SIG-M5 treated with dmso at 0.1 percent for 504 hours (cell line): ENCODE measurements around the gene LMOD2.

Experiments
- DNase-seq: peaks from one replicate; lab custom pipeline; 2025; ENCODE audit not compliant: unreplicated experiment; lab: John Stamatoyannopoulos, UW

LMOD2 gene

DNA sequence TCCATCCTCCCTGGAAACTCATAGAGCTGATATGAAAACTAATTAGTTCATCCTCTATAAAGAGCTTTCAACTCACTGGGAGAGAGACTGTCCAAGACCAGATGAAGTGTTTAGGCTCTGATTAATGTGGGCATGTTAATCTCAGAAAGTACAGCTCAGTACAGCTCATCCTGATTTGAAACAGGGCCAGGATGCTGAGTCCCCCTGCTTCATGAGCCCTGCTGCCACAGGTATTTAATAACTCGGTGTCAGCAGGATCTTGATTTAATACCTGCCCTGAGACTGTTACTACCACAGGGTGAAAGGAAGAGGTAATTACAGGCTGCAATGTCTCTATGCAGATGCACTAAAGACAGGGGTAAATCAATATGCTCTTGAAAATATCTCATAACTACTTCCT lies 10.8 kb downstream of the LMOD2 start:
- DNase-seq, result no peak

- DNase-seq, result no peak
Observed at GRCh38 chr7:123669485-123669884, 13.8 kb downstream of the LMOD2 start.

DNA sequence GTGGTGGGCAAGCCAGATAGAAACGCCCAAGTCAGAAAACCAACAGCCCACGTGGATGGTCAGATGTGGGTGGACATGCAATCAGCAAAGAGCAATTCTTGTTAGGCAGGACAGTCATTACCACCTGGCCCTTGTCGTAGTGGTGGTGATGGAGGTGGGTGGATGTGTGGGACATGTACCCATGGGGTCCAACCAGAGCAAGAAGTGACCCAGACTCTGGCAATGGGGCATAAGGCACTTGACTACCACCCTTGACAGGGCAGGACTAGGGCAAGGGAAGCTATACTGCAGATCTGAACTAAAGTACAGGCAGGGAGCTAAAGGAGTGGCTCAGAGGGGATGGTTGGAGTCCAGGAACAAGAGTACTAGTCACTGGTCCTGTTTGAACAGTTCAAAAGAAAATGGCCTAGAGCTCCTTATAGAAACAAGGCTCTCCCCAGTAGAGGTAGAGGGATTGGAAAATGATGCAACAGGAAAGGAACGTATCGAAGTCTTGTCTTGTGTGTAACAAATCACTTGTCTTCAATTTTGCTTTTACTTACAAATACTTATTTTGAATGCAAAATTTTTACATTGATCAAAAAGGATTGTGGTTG lies 17.6 kb downstream of the LMOD2 start:
- DNase-seq, result no peak

GRCh38 chr7:123673752-123674398 lies 18.2 kb downstream of the LMOD2 start:
- no peak for DNase-seq

GRCh38 chr7:123674399-123675180 lies 18.9 kb downstream of the LMOD2 start:
- no peak for DNase-seq

DNA sequence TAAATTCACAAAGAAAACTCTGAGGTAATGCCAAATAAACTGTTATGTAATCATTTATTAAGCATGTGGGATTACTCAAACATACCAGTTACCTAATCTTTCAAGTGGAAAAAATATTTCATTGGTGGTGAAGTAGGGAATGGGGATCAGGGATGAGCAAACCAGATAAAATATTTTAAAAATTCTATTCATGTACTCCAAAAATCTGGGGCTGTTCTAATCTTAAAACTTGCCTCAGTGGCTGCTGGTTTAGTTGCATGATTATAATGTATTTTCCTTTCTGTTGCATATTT lies 19.5 kb downstream of the LMOD2 start:
- DNase-seq, result no peak

- no peak for DNase-seq
Observed at GRCh38 chr7:123677061-123677715, 21.5 kb downstream of the LMOD2 start.

DNA sequence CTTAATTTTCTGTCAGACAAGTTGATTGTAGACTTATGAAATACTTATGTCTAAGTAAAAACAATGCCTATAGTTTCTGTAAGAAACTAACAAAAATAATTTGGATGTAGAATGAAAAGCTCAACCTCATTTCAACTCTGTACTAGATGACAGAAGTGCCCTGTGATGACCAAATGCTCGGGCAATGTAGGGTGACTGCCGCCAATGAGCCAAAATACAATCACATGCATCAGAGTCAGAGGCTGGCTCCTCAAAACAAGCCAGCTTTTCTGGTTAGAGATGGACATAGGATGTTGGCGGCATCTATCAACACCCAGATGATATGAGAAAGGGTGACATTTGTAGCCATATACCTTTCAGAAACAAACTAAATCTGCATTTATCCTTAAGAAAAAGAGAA lies 23.9 kb downstream of the LMOD2 start:
- no peak for DNase-seq

DNA sequence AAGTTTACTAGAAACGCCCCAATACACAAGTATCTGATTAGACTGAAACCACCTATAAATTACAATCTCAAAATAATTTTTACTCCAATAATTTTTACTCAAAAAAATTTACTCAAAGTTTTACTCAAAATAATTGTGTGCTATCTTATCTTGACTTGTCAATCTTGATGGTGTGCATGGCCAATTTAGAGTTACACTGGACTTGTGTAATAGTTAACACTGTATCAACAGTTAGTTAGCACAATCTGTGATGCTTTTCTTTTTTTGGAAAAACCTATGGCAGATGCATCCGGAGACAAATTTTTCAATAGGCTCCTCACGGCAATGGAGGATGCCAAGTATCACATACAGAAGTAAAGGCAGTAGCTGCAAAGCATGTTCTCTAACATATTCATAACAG lies 24.9 kb downstream of the LMOD2 start:
- DNase-seq, result no peak

DNA sequence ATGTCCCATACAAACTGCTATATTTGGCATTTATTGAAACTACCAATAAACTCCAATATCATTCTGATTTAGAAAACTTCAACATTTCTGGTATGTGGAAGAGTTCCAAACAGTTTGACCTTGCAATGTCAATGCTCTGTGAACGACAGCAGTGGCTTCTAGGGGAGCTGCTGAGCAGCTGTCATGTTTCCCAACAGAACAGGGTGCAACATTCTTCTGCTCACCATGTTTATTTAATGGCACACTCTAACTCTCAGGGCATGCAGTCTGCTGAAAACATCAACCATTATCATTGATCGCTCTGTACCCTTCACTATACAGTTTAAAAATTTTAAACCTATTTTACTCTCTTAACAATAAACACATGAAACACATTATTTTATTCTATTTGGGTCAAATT lies 25.9 kb downstream of the LMOD2 start:
- no peak for DNase-seq

- peak; percentile 63 for DNase-seq
Observed at GRCh38 chr7:123682690-123683089, 27.0 kb downstream of the LMOD2 start.

DNA sequence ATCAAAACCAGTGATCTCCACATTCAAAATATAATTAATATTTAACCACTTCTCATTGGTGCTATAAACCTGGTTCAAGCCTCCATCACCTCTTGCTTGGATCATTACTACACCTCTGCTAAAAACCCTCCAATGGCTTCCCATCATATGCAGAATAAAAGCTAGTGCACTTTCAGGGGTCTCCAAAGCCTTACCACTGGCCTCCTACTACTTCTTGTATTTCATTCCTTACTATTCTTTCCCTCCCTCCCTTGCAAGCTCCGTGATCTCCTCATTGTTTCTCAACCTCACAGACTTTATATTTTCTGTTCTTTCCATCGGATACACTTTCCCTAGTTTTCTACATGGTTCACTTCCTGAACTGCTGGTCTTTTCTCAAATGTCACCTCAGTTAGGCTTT lies 31.5 kb downstream of the LMOD2 start:
- DNase-seq, result no peak

DNA sequence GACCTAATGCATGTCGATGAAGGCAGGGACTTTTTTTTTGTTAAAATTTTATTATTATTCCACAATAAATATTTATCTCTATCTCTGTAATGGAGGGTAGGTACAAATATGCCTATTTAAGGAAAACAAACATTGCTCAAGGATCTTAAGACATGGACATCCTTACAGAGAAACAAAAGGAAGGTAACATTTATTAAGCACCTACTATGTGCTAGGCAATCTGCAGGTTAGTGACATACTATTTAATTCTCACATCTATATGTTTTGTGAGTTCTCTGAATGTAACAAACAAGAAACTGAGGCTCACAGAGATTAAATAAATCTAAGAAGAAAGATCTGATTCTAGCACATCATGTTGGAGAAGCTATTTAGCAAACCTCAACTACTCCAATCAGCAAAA lies 32.1 kb downstream of the LMOD2 start:
- DNase-seq, result no peak

DNA sequence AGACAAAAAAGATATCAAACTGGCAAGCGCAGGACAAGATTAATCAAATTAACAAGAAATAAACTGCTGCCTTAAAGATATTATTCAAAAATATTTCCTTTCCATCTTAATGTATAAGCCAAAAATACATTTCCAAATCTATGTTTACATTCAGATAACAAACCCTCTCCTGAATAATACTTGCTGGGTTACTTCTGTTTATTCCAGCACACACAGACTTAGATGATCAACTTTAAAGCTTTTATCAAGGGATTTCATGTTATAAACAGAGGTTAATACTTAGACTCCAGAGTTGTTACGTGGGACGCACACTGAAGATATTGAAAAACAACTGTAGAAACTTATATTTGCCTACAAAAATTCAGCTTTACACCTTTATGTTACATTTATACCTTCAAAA lies 33.6 kb downstream of the LMOD2 start:
- DNase-seq, result no peak

GRCh38 chr7:123690550-123690949 lies 34.9 kb downstream of the LMOD2 start:
- no peak for DNase-seq

DNA sequence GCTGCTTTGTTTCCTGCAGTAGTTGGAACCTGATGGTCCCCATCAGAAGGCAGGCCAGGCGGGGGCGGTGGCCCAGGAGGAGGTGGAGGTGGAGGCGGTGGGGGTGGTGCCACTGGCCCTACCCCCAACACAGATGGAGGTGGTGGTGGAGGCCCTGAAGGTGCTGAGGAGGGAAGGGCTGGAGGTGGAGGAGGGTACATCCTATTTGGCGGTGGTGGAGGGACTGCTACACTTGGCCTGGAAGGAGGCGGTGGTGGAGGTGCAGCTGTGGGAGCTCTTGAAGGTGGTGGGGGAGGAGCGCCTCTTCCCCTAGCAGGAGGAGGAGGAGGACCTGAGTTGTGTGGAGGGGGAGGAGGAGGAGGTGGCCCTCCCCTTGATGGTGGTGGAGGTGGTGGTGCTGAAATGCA lies 36.8 kb downstream of the LMOD2 start:
- no peak for DNase-seq

GRCh38 chr7:123695944-123696677 lies 40.4 kb downstream of the LMOD2 start:
- DNase-seq, result no peak

DNA sequence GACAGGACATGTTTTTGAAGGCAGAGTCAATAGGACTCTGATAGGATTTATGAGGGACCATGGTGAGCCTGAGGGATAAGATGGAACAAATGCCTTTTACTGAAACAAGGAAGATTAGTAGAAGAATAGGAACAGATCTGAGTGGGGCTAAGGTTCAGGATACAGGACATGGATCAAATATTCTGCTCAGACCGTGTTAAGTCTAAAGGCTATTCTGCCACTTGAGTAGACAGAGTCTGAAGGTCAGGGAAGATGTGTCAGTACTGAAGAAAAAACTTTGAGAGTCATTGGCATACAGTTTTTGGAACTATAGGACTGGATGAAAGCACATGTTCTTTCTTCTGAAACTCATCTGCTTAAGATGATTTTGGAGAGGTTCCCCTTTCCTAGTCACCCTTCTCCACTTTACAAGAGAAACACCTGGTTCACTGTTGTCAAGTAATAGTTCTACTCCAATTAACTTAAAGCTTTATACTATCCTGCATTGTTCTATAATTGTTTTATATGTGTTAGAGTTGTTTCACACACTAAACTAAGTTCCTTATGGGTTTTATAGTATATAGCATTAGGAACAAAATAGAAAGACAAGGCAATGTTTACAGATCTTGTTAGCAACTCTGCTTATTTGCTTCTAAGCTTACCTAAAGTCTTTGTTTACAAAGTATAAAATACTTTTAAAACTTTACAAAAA lies 49.7 kb downstream of the LMOD2 start:
- DNase-seq, result no peak

DNA sequence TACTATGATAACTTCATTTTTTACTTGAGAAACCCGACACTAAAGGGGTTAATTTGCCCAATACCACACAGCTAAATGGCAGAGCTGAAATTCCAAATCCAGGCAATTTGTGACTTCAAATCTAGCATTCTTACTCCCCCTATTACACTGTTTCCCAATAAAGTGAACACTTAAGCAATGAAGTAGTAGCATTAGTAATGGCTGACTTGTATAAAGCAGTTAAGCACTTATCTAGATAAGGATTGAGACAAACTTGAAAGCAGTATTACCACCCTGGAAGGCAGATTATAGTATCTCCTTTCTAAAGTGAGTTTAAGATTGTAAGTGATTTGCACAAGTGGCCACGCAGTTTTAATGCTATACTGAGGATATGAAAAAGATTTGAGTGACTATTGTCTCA lies 53.9 kb downstream of the LMOD2 start:
- DNase-seq, result no peak

DNA sequence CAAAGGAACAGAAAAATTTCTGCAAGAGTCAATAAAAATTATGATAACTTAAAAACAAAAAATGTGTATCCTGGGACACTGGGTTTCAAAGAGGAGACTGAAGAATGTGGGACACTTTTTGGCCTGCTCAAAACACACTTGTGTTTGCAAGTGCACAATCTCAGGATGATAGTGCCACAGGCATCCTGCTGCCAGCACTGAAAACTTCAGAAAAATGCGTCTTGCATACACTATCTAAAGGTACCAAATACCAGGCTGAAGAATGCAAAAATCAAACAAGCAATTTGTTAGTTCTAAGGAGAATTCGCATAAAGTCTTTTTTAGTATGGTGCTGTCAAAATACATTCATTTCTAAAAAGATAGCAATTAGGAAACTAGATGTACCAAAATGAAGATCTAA lies 55.0 kb downstream of the LMOD2 start:
- DNase-seq, result no peak

- no peak for DNase-seq
Observed at GRCh38 chr7:123711832-123712293, 56.2 kb downstream of the LMOD2 start.
